Osteoblast (primary cell): Measurements from ENCODE around the gene CUZD1. TPM values are rescaled to one million over a fixed set of nuclear protein-coding genes. Genes with fewer than 3 reads are reported as not detected.
"Not testable (repeated sequence)": the region's sequence is repeated elsewhere in the genome, so short reads cannot be mapped to it uniquely, and the experiment has no call there.

ENCODE experiments used
- DNase-seq: peaks from one replicate; pipeline ENCODE4 v3.0.0; 2011; ENCODE audit warnings: low spot score, mixed read lengths; ENCODE audit not compliant: insufficient read length; ENCODE audit errors: missing footprints
- H2AFZ ChIP-seq: 2 replicates; pipeline ENCODE4 v1.6.0; 2011; ENCODE audit warnings: mild to moderate bottlenecking, low read length
- H3K27ac ChIP-seq: 2 replicates; pipeline ENCODE4 v1.5.1; 2011; ENCODE audit warnings: mild to moderate bottlenecking, low read depth, low read length, moderate library complexity
- H3K27me3 ChIP-seq: 2 replicates; pipeline ENCODE4 v1.6.0; 2012; ENCODE audit warnings: mild to moderate bottlenecking, control low read depth, inconsistent platforms, low read length, moderate library complexity; ENCODE audit not compliant: insufficient read depth
- H3K36me3 ChIP-seq: 2 replicates; pipeline ENCODE4 v1.5.1; 2011; ENCODE audit warnings: mild to moderate bottlenecking, low read length, control low read depth, moderate library complexity; ENCODE audit not compliant: insufficient read depth
- H3K4me1 ChIP-seq: 2 replicates; pipeline ENCODE4 v1.5.1; 2011; ENCODE audit warnings: mild to moderate bottlenecking, low read length, control low read depth, moderate library complexity; ENCODE audit not compliant: insufficient read depth
- H3K4me2 ChIP-seq: 2 replicates; pipeline ENCODE4 v1.6.0; 2011; ENCODE audit warnings: mild to moderate bottlenecking, low read length; ENCODE audit not compliant: insufficient read depth
- H3K4me3 ChIP-seq: fragments of 200-600 bp; sonication (generic); 3 replicates; pipeline ENCODE4 v1.5.1; 2012; ENCODE audit warnings: mild to moderate bottlenecking, low read length, inconsistent platforms; ENCODE audit not compliant: insufficient read depth
- H3K79me2 ChIP-seq: 2 replicates; pipeline ENCODE4 v1.6.0; 2012; ENCODE audit warnings: mild to moderate bottlenecking, low read length, control low read depth, inconsistent platforms; ENCODE audit not compliant: insufficient read depth
- H3K9me3 ChIP-seq: 2 replicates; pipeline ENCODE4 v1.5.1; 2011; ENCODE audit warnings: low read depth, low read length, control low read depth
- H4K20me1 ChIP-seq: 2 replicates; pipeline ENCODE4 v1.6.0; 2012; ENCODE audit warnings: mild to moderate bottlenecking, low read length, control low read depth; ENCODE audit not compliant: insufficient read depth
- CTCF ChIP-seq: IDR thresholded peaks from 2 replicates; pipeline ENCODE4 v1.5.1; 2011; ENCODE audit warnings: mild to moderate bottlenecking, low read depth, low read length, moderate library complexity; ENCODE audit errors: extremely low read depth
- total RNA-seq: library from RNA; depleted of rRNA; stranded (reverse); fragments of >200 nt; gene quantifications from 2 replicates; pipeline ENCODE4 v1.2.3, GENCODE V29; 2012

The CUZD1 gene
- total RNA-seq, 1 donor = 0.36 TPM

- Histone ChIP-seq H3K27me3 (no peaks in the 10 kb centered on the region), H3K9me3 (no peaks in the 10 kb centered on the region), H3K4me1 (peaks cover 11% of the 10 kb centered on the region), H3K4me3 (no peak overlapping the region), H2AFZ (no peak overlapping the region), H3K27ac (no peak overlapping the region), H3K4me2 (no peak overlapping the region), H4K20me1 (no peaks in the 10 kb centered on the region), H3K36me3 (no peaks in the 10 kb centered on the region), H3K79me2 (peaks cover 62% of the 10 kb centered on the region)
- TF ChIP-seq CTCF = no peak
- no peak for DNase-seq
Measured at GRCh38 chr10:122876467-122876855, 30.8 kb upstream of the CUZD1 start.

GRCh38 chr10:122875843-122876466 is 30.3 kb upstream of the CUZD1 start:
- Histone ChIP-seq H3K27ac (no peak overlapping the region), H3K4me3 (no peak overlapping the region), H3K4me2 (no peak overlapping the region), H3K4me1 (peaks cover 11% of the 10 kb centered on the region), H3K9me3 (no peaks in the 10 kb centered on the region), H2AFZ (no peak overlapping the region), H3K79me2 (peaks cover 62% of the 10 kb centered on the region), H3K27me3 (no peaks in the 10 kb centered on the region), H3K36me3 (no peaks in the 10 kb centered on the region), H4K20me1 (no peaks in the 10 kb centered on the region)
- DNase-seq = no peak
- no peak for TF ChIP-seq CTCF

GRCh38 chr10:122871947-122872346 is 26.3 kb upstream of the CUZD1 start:
- H3K4me2 ChIP-seq, H3K27me3 ChIP-seq, H3K4me3 ChIP-seq, H3K27ac ChIP-seq, H3K4me1 ChIP-seq, H2AFZ ChIP-seq, H3K9me3 ChIP-seq, H3K36me3 ChIP-seq, H4K20me1 ChIP-seq, DNase-seq: not testable (repeated sequence)
- H3K79me2 ChIP-seq = peaks cover 38% of the 10 kb centered on the region

GRCh38 chr10:122868768-122869167 is 23.1 kb upstream of the CUZD1 start:
- H3K27ac ChIP-seq, H4K20me1 ChIP-seq, DNase-seq, H3K9me3 ChIP-seq, H2AFZ ChIP-seq, H3K4me3 ChIP-seq, H3K36me3 ChIP-seq, H3K27me3 ChIP-seq, H3K4me2 ChIP-seq: not testable (repeated sequence)
- peaks cover 23% of the 10 kb centered on the region for H3K79me2 ChIP-seq
- H3K4me1 ChIP-seq = peaks cover 32% of the 10 kb centered on the region

- DNase-seq = not testable (repeated sequence)
- peak overlapping the region; percentile 82 for H3K27ac ChIP-seq
- peaks cover 30% of the 10 kb centered on the region for H3K79me2 ChIP-seq
Measured at GRCh38 chr10:122866757-122867482, 21.3 kb upstream of the CUZD1 start.

More at GRCh38 chr10:122866757-122867482, 21.3 kb upstream of the CUZD1 start:
- not testable (repeated sequence) for H3K36me3 ChIP-seq, H3K4me3 ChIP-seq, H3K27me3 ChIP-seq, H4K20me1 ChIP-seq, H3K9me3 ChIP-seq
- H2AFZ ChIP-seq = peak overlapping the region; percentile 50
- peaks cover 46% of the 10 kb centered on the region for H3K4me1 ChIP-seq
- peak overlapping the region; percentile 50 for H3K4me2 ChIP-seq
